HCT116 (cell line): ENCODE measurements around the gene SIRPA.

Experiments used
- POLR2A ChIP-seq: IDR thresholded peaks from 2 replicates; pipeline ENCODE4 v1.7.0; 2011; ENCODE audit warnings: borderline replicate concordance; ENCODE audit not compliant: insufficient read depth, insufficient read length; ENCODE audit errors: extremely low read depth
- TF ChIP-seq, protein P1 (sequence below), 3 experiments: fragments of 200-600 bp in 1 of 3; sonication (generic) in 1 of 3; IDR thresholded peaks in 2 of 3; conservative IDR thresholded peaks in 1 of 3; 2 replicates each; pipeline ENCODE4 v1.5.1; 2012 to 2017; ENCODE audit warnings: low read depth in 2 of 3, low read length in 2 of 3, antibody characterized with exemption in 1 of 3, borderline replicate concordance in 1 of 3, control low read depth in 1 of 3, mild to moderate bottlenecking in 1 of 3, mixed read lengths in 1 of 3, mixed run types in 1 of 3, moderate library complexity in 1 of 3; ENCODE audit not compliant: insufficient read depth in 1 of 3
- TF ChIP-seq, protein P2 (sequence below): IDR thresholded peaks from 2 replicates; pipeline ENCODE4 v1.6.1; 2012

GRCh38 chr20:1845701-1846100 lies 49.5 kb upstream of the SIRPA start:
- TF ChIP-seq POLR2A: no peak
- TF ChIP-seq, protein P1, sequence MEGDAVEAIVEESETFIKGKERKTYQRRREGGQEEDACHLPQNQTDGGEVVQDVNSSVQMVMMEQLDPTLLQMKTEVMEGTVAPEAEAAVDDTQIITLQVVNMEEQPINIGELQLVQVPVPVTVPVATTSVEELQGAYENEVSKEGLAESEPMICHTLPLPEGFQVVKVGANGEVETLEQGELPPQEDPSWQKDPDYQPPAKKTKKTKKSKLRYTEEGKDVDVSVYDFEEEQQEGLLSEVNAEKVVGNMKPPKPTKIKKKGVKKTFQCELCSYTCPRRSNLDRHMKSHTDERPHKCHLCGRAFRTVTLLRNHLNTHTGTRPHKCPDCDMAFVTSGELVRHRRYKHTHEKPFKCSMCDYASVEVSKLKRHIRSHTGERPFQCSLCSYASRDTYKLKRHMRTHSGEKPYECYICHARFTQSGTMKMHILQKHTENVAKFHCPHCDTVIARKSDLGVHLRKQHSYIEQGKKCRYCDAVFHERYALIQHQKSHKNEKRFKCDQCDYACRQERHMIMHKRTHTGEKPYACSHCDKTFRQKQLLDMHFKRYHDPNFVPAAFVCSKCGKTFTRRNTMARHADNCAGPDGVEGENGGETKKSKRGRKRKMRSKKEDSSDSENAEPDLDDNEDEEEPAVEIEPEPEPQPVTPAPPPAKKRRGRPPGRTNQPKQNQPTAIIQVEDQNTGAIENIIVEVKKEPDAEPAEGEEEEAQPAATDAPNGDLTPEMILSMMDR (IDR thresholded peaks at IDR 0.05 in 2 of 3, conservative IDR thresholded peaks at IDR 0.05 in 1 of 3; ENCODE audit: borderline replicate concordance in 1 of 3, insufficient read depth in 1 of 3, low read depth in 2 of 3, low read length in 2 of 3): no peak
- TF ChIP-seq, protein P2, sequence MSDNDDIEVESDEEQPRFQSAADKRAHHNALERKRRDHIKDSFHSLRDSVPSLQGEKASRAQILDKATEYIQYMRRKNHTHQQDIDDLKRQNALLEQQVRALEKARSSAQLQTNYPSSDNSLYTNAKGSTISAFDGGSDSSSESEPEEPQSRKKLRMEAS: no peak
